ENCODE data around the gene TTC13. TPM values are rescaled to one million over a fixed set of nuclear protein-coding genes. Genes with fewer than 3 reads are reported as not detected.

The TTC13 gene
- total RNA-seq, 1 experiment from 2014 or later = 12.3 TPM

- no TSS peak for BruUV-seq (replicated peaks)
- no peaks in the 10 kb centered on the region for H3K9me3 ChIP-seq (ENCODE audit: control insufficient read depth in 1 of 2, insufficient read depth in 1 of 2, low read depth in 1 of 2, low read length in 2 of 2)
- peak overlapping the region; percentile 83 for H3K4me2 ChIP-seq (ENCODE audit: low read length)
- RAD21 ChIA-PET (ENCODE audit: low non-redundant PET in 1 of 2, low total read pairs in 2 of 2, uncharacterized antibody in 2 of 2, unreplicated experiment in 2 of 2) = no interaction called here
- DNase-seq (ENCODE audit: low read depth, low spot score) = peak; percentile 19
- peak; percentile 9 for ATAC-seq
- no peak overlapping the region for H2AFZ ChIP-seq (ENCODE audit: low read depth, low read length, poor library complexity, severe bottlenecking)
- peak overlapping the region; percentile 68 for H3K9ac ChIP-seq (ENCODE audit: low read length)
- no peaks in the 10 kb centered on the region for H3K9me2 ChIP-seq (ENCODE audit: insufficient read depth)
- H3K79me2 ChIP-seq (ENCODE audit: insufficient read depth, low read length) = peaks cover 34% of the 10 kb centered on the region
- POLR2A ChIA-PET = no interaction called here
- 0 out of 4 replicates have a peak, but pooled peaks cover 0 to 2% of the 10 kb centered on the region in 2 experiments for H3K36me3 ChIP-seq (ENCODE audit: control insufficient read depth in 1 of 2, insufficient read depth in 2 of 2, low read length in 2 of 2)
- intact Hi-C loops (cut with micrococcal nuclease) = loop anchor here (2.0 to 5.0 kb wide), 4 partner anchors 234 to 549 kb away; partner anchors contain the start of genes COG2 and TSNAX
- TF ChIP-seq YY1 (IDR thresholded peaks at IDR 0.05; ENCODE audit: extremely low read depth, insufficient replicate concordance, low read depth, low read length) (no peak), MAX (IDR thresholded peaks at IDR 0.05) (peak; percentile 36), CEBPB (IDR thresholded peaks at IDR 0.05; ENCODE audit: low read depth) (no peak), SIN3A (IDR thresholded peaks at IDR 0.05; ENCODE audit: low read depth) (0 out of 2 replicates have a peak, but pooled peaks have one; percentile 7), EGR1 (IDR thresholded peaks at IDR 0.05; ENCODE audit: low read depth) (peak; percentile 51; the same call in 1 of the 2 replicates)
- CTCF ChIA-PET = interaction anchor here (2.1 kb wide), 1 partner anchor 180 kb away, joined by 7 read pairs; no protein-coding TSS in a partner anchor
- H4K20me1 ChIP-seq (ENCODE audit: insufficient read depth) = no peaks in the 10 kb centered on the region
- H3K4me1 ChIP-seq (ENCODE audit: control insufficient read depth in 1 of 2, insufficient read depth in 2 of 2, low read length in 2 of 2) = peaks cover 7 to 13% of the 10 kb centered on the region in 2 experiments; a peak in 2 of 4 replicates
- peak overlapping the region; percentile 61 for H3K27ac ChIP-seq (ENCODE audit: low read depth, low read length)
- peak overlapping the region; percentile 65 to 87 for H3K4me3 ChIP-seq (replicated peaks in 1 of 2; ENCODE audit: low read depth in 1 of 2, low read length in 2 of 2)
- H3K27me3 ChIP-seq (ENCODE audit: insufficient read depth, low read length) = no peaks in the 10 kb centered on the region
Measured at GRCh38 chr1:230977761-230978490, 735 bp downstream of the TTC13 start.
